HepG2 (cell line): Measurements from ENCODE around the gene TMEM134. TPM values are rescaled to one million over a fixed set of nuclear protein-coding genes. Genes with fewer than 3 reads are reported as not detected.
A peak's percentile ranks its signal among the peaks of the same experiment; 100 is the strongest.

Experiments
- FIP1L1 ChIP-seq: fragments of 200-400 bp; formaldehyde crosslinking; IDR thresholded peaks from 2 replicates; pipeline ENCODE4 v1.6.1; 2018; ENCODE audit warnings: low read depth, mild to moderate bottlenecking, low read length, moderate library complexity, borderline replicate concordance; ENCODE audit not compliant: insufficient read depth
- GABPA ChIP-seq, 2 experiments: IDR thresholded peaks; 2 replicates each; pipeline ENCODE4 v1.6.1; 2011 to 2016; ENCODE audit warnings: low read depth in 2 of 2, low read length in 1 of 2, missing biosample characterization in 1 of 2, missing genetic modification characterization in 1 of 2
- HNRNPL ChIP-seq: fragments of 200-400 bp; formaldehyde crosslinking; IDR thresholded peaks from 2 replicates; pipeline ENCODE4 v1.6.1; 2017; ENCODE audit warnings: mild to moderate bottlenecking, low read depth, low read length
- HOXA9 ChIP-seq: sonication (generic); formaldehyde crosslinking; IDR thresholded peaks from 2 replicates; pipeline ENCODE4 v1.8.1; 2022; ENCODE audit warnings: missing genetic modification reagents, mild to moderate bottlenecking, moderate library complexity, borderline replicate concordance
- NCOA2 ChIP-seq: sonication (generic); formaldehyde crosslinking; IDR thresholded peaks from 2 replicates; pipeline ENCODE4 v1.8.0; 2022; ENCODE audit warnings: inconsistent platforms
- NONO ChIP-seq, 2 experiments: fragments of 450-650 bp in 1 of 2; sonication (generic) in 1 of 2; formaldehyde crosslinking in 1 of 2; IDR thresholded peaks in 1 of 2; conservative IDR thresholded peaks in 1 of 2; 2 replicates each; pipeline versions ENCODE4 v1.6.1 to v1.8.0; 2017 to 2022; ENCODE audit warnings: mild to moderate bottlenecking in 1 of 2, missing genetic modification reagents in 1 of 2, moderate library complexity in 1 of 2
- SNAPC2 ChIP-seq: sonication (generic); formaldehyde crosslinking; IDR thresholded peaks from 2 replicates; pipeline ENCODE4 v1.8.1; 2022; ENCODE audit warnings: mild to moderate bottlenecking, missing genetic modification reagents
- ZNF224 ChIP-seq: sonication (generic); formaldehyde crosslinking; IDR thresholded peaks from 2 replicates; pipeline ENCODE4 v1.5.0; 2020; ENCODE audit warnings: mild to moderate bottlenecking, missing genetic modification reagents
- ZNF598 ChIP-seq: sonication (generic); formaldehyde crosslinking; IDR thresholded peaks from 2 replicates; pipeline ENCODE4 v1.5.1; 2020; ENCODE audit warnings: mild to moderate bottlenecking, missing genetic modification reagents, borderline replicate concordance
- ZNF605 ChIP-seq: sonication (generic); formaldehyde crosslinking; IDR thresholded peaks from 2 replicates; pipeline ENCODE4 v1.8.0; 2022; ENCODE audit warnings: mild to moderate bottlenecking, missing genetic modification reagents
- ZSCAN12 ChIP-seq: sonication (generic); formaldehyde crosslinking; IDR thresholded peaks from 2 replicates; pipeline ENCODE4 v1.9.0; 2021; ENCODE audit warnings: mild to moderate bottlenecking, missing genetic modification reagents
- polyA plus RNA-seq, 8 experiments: library from polyadenylated mRNA; depleted of rRNA in 3 of 8; stranded (reverse) in 7 of 8; unstranded in 1 of 8; fragments of >200 nt; fragmentation: Illumina TruSeq in 4 of 8; extraction: Trizol in 4 of 8; gene quantifications; 2 replicates each; pipeline versions ENCODE4 v1.2.1 to v1.2.3, GENCODE V29; 2011 to 2016; ENCODE audit warnings: low read depth in 4 of 8, missing spikeins in 1 of 8, mixed read lengths in 1 of 8; ENCODE audit not compliant: insufficient read depth in 1 of 8
- total RNA-seq, 5 experiments: library from RNA; depleted of rRNA; stranded (reverse); fragments of >200 nt; fragmentation: Illumina TruSeq; extraction: Trizol; gene quantifications; 2 replicates each; pipeline ENCODE4 v1.2.3, GENCODE V29; 2016; ENCODE audit warnings: low read depth in 1 of 5
- TF ChIP-seq, protein P1 (sequence below): sonication (generic); formaldehyde crosslinking; IDR thresholded peaks from 2 replicates; pipeline ENCODE4 v1.4.0; 2020; ENCODE audit warnings: mild to moderate bottlenecking, low read depth, missing genetic modification reagents
- TF ChIP-seq, protein P2 (sequence below): sonication (generic); formaldehyde crosslinking; IDR thresholded peaks from 2 replicates; pipeline ENCODE4 v1.5.1; 2020; ENCODE audit warnings: mild to moderate bottlenecking, missing genetic modification reagents, borderline replicate concordance
- TF ChIP-seq, protein P3 (sequence below): sonication (generic); formaldehyde crosslinking; IDR thresholded peaks from 2 replicates; pipeline ENCODE4 v1.5.1; 2020; ENCODE audit warnings: mild to moderate bottlenecking, missing genetic modification reagents, borderline replicate concordance
- TF ChIP-seq, protein P4 (sequence below): sonication (generic); formaldehyde crosslinking; IDR thresholded peaks from 2 replicates; pipeline ENCODE4 v1.9.0; 2022; ENCODE audit warnings: missing genetic modification reagents, mild to moderate bottlenecking, borderline replicate concordance

The TMEM134 gene
- total and polyA plus RNA-seq, 2 of the 13 experiments (the other 11 are each of a cell fraction or from before 2014, with no cell fraction given) = 6.9 to 26.9 TPM

DNA sequence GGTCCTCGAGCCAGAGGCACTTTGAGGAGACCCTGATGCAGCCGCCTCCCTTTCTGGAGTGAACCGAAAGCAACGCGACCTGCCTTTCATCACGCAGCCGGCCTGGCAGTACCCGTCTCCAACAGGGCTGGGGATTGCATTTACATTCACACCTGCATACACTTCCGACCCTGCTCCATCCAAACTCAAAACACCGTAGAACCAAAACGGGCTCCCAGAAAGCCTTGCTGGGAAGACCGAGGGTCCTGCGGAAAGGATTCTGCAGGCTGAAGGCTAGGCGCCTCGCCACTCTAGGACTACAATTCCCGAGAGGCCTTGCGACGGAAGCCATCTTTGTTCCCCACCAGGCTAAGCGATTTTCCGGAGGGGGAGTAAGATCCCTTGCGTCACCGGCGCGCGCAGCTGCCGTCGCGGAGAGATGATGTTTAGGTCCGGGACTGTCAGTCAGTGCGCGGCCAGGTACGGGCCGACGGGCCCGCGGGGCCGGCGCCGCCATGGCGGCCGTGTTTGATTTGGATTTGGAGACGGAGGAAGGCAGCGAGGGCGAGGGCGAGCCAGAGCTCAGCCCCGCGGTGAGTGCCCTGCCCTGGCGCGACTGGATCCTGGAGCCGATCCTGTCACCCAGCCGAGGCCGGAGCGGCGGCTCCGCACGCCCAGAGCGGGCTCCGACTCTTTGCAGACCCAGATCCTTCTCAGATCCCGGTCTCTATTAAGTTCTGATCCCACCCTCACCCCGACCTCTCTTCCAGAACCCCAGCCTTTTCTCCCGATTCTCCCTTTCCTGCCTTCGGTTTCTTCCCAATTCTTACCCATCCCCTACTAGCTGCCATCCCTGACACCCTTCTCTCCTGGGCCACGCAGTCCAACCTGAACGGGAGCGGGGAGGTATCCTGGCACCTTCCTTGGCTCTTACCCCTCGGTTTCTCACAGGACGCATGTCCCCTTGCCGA lies 40.7 kb downstream of the TMEM134 start, which contains the start of gene RPS6KB2 (continued):
- TF ChIP-seq SNAPC2 (no peak), NCOA2 (CRISPR knock-in tag) (peak; percentile 42; the same call in 1 of the 2 replicates), ZNF224 (CRISPR knock-in tag) (peak; percentile 69; the same call in 1 of the 2 replicates), NONO (IDR thresholded peaks at IDR 0.05) (no peak), NONO (CRISPR knock-in tag; conservative IDR thresholded peaks at IDR 0.05) (peak; percentile 82; the same call in 1 of the 2 replicates), ZNF605 (CRISPR knock-in tag) (peak; percentile 45; the same call in 1 of the 2 replicates), FIP1L1 (no peak), ZNF598 (CRISPR knock-in tag) (no peak), GABPA (IDR thresholded peaks at IDR 0.05; ENCODE audit: low read depth, low read length) (peak; percentile 55), GABPA (CRISPR knock-in tag; IDR thresholded peaks at IDR 0.05; ENCODE audit: low read depth) (peak; percentile 90), HOXA9 (CRISPR knock-in tag) (no peak), HNRNPL (0 out of 2 replicates have a peak, but pooled peaks have one; percentile 17), ZSCAN12 (CRISPR knock-in tag) (0 out of 2 replicates have a peak, but pooled peaks have one; percentile 47)
- TF ChIP-seq, protein P1, sequence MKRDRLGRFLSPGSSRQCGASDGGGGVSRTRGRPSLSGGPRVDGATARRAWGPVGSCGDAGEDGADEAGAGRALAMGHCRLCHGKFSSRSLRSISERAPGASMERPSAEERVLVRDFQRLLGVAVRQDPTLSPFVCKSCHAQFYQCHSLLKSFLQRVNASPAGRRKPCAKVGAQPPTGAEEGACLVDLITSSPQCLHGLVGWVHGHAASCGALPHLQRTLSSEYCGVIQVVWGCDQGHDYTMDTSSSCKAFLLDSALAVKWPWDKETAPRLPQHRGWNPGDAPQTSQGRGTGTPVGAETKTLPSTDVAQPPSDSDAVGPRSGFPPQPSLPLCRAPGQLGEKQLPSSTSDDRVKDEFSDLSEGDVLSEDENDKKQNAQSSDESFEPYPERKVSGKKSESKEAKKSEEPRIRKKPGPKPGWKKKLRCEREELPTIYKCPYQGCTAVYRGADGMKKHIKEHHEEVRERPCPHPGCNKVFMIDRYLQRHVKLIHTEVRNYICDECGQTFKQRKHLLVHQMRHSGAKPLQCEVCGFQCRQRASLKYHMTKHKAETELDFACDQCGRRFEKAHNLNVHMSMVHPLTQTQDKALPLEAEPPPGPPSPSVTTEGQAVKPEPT = 0 out of 2 replicates have a peak, but pooled peaks have one; percentile 65
- TF ChIP-seq, protein P2, sequence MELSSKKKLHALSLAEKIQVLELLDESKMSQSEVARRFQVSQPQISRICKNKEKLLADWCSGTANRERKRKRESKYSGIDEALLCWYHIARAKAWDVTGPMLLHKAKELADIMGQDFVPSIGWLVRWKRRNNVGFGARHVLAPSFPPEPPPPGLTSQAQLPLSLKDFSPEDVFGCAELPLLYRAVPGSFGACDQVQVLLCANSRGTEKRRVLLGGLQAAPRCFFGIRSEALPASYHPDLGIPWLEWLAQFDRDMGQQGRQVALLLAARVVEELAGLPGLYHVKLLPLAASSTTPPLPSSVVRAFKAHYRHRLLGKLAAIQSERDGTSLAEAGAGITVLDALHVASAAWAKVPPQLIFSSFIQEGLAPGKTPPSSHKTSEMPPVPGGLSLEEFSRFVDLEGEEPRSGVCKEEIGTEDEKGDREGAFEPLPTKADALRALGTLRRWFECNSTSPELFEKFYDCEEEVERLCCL (CRISPR knock-in tag) = no peak
- TF ChIP-seq, protein P3, sequence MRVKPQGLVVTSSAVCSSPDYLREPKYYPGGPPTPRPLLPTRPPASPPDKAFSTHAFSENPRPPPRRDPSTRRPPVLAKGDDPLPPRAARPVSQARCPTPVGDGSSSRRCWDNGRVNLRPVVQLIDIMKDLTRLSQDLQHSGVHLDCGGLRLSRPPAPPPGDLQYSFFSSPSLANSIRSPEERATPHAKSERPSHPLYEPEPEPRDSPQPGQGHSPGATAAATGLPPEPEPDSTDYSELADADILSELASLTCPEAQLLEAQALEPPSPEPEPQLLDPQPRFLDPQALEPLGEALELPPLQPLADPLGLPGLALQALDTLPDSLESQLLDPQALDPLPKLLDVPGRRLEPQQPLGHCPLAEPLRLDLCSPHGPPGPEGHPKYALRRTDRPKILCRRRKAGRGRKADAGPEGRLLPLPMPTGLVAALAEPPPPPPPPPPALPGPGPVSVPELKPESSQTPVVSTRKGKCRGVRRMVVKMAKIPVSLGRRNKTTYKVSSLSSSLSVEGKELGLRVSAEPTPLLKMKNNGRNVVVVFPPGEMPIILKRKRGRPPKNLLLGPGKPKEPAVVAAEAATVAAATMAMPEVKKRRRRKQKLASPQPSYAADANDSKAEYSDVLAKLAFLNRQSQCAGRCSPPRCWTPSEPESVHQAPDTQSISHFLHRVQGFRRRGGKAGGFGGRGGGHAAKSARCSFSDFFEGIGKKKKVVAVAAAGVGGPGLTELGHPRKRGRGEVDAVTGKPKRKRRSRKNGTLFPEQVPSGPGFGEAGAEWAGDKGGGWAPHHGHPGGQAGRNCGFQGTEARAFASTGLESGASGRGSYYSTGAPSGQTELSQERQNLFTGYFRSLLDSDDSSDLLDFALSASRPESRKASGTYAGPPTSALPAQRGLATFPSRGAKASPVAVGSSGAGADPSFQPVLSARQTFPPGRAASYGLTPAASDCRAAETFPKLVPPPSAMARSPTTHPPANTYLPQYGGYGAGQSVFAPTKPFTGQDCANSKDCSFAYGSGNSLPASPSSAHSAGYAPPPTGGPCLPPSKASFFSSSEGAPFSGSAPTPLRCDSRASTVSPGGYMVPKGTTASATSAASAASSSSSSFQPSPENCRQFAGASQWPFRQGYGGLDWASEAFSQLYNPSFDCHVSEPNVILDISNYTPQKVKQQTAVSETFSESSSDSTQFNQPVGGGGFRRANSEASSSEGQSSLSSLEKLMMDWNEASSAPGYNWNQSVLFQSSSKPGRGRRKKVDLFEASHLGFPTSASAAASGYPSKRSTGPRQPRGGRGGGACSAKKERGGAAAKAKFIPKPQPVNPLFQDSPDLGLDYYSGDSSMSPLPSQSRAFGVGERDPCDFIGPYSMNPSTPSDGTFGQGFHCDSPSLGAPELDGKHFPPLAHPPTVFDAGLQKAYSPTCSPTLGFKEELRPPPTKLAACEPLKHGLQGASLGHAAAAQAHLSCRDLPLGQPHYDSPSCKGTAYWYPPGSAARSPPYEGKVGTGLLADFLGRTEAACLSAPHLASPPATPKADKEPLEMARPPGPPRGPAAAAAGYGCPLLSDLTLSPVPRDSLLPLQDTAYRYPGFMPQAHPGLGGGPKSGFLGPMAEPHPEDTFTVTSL (CRISPR knock-in tag) = no peak
- TF ChIP-seq, protein P4, sequence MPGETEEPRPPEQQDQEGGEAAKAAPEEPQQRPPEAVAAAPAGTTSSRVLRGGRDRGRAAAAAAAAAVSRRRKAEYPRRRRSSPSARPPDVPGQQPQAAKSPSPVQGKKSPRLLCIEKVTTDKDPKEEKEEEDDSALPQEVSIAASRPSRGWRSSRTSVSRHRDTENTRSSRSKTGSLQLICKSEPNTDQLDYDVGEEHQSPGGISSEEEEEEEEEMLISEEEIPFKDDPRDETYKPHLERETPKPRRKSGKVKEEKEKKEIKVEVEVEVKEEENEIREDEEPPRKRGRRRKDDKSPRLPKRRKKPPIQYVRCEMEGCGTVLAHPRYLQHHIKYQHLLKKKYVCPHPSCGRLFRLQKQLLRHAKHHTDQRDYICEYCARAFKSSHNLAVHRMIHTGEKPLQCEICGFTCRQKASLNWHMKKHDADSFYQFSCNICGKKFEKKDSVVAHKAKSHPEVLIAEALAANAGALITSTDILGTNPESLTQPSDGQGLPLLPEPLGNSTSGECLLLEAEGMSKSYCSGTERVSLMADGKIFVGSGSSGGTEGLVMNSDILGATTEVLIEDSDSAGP = peak; percentile 68; the same call in 1 of the 2 replicates
